Progenitor cell of endocrine pancreas (in vitro differentiated cells): ENCODE results near the gene CLIP4. TPM values are rescaled to one million over a fixed set of nuclear protein-coding genes. Genes with fewer than 3 reads are reported as not detected.

ENCODE experiments used
- DNase-seq: peaks from one replicate; pipeline ENCODE4 v3.0.0; 2021; ENCODE audit warnings: low spot score; ENCODE audit not compliant: unreplicated experiment
- H3K27ac Mint-ChIP-seq: 2 replicates; pipeline ENCODE4 v1.8.0; 2021; ENCODE audit warnings: mild to moderate bottlenecking, moderate library complexity, mixed read lengths
- H3K27me3 Mint-ChIP-seq: 2 replicates; pipeline ENCODE4 v1.8.0; 2021; ENCODE audit warnings: mixed read lengths
- H3K36me3 Mint-ChIP-seq: 2 replicates; pipeline ENCODE4 v1.8.0; 2022; ENCODE audit warnings: mixed read lengths; ENCODE audit not compliant: insufficient read depth
- H3K4me1 Mint-ChIP-seq: 2 replicates; pipeline ENCODE4 v1.8.0; 2021; ENCODE audit warnings: low read depth, mixed read lengths
- H3K4me3 Mint-ChIP-seq: 2 replicates; pipeline ENCODE4 v1.8.0; 2021; ENCODE audit warnings: low read depth, mild to moderate bottlenecking, moderate library complexity, mixed read lengths
- H3K9me3 Mint-ChIP-seq: 2 replicates; pipeline ENCODE4 v1.8.0; 2021; ENCODE audit warnings: low read depth, mixed read lengths
- CTCF ChIP-seq: fragments of 200-600 bp; sonication (generic); IDR thresholded peaks from one replicate; pipeline ENCODE4 v1.5.0; 2021; ENCODE audit warnings: antibody characterized with exemption, mild to moderate bottlenecking; ENCODE audit not compliant: unreplicated experiment
- total RNA-seq: library from RNA; stranded (reverse); gene quantifications from 2 replicates; pipeline ENCODE4 v1.2.1, GENCODE V29; 2021

CLIP4 gene
- total RNA-seq, 1 donor from 2014 or later, result 13.7 TPM

GRCh38 chr2:29207352-29208148, 92.3 kb downstream of the CLIP4 start:
- no peak for TF ChIP-seq CTCF
- Mint-ChIP-seq H3K9me3 (no peaks in the 10 kb centered on the region), H3K36me3 (no peaks in the 10 kb centered on the region), H3K27me3 (no peaks in the 10 kb centered on the region), H3K4me1 (no peaks in the 10 kb centered on the region), H3K27ac (no peak overlapping the region), H3K4me3 (no peak overlapping the region)
- no peak for DNase-seq

GRCh38 chr2:29209551-29209950, 94.3 kb downstream of the CLIP4 start:
- H3K27ac Mint-ChIP-seq, result no peak overlapping the region
- no peaks in the 10 kb centered on the region for H3K4me1 Mint-ChIP-seq
- H3K9me3 Mint-ChIP-seq, result no peaks in the 10 kb centered on the region
- no peak for TF ChIP-seq CTCF
- DNase-seq, result no peak
- H3K36me3 Mint-ChIP-seq, result no peaks in the 10 kb centered on the region
- no peak overlapping the region for H3K4me3 Mint-ChIP-seq
- H3K27me3 Mint-ChIP-seq, result peaks cover 4% of the 10 kb centered on the region

- no peaks in the 10 kb centered on the region for H3K36me3 Mint-ChIP-seq
- TF ChIP-seq CTCF, result peak; percentile 33
- H3K9me3 Mint-ChIP-seq, result no peaks in the 10 kb centered on the region
- peaks cover 4% of the 10 kb centered on the region for H3K27me3 Mint-ChIP-seq
- no peak overlapping the region for H3K4me3 Mint-ChIP-seq
- H3K27ac Mint-ChIP-seq, result no peak overlapping the region
- H3K4me1 Mint-ChIP-seq, result no peaks in the 10 kb centered on the region
- no peak for DNase-seq
Measured at GRCh38 chr2:29212009-29212408, 96.8 kb downstream of the CLIP4 start.

DNA sequence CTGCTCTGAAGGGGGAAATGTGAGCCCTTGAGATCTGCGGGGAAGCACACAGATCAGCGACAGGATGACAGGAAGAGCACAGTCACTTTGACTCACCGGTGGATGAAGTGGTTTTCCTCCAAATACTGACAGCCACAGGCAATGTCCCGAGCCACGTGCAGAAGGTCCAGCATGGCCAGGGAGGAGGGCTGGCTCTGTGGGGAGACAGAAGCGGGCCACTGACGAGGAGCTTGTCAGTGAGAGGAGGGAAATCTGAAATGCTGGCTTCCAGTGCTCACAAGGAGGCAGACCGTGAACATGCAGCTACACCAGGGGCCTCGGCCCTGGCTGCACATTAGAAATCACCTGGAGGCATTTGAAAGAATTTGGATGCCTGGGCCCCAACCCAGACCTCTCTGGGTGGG, 98.7 kb downstream of the CLIP4 start:
- no peak overlapping the region for H3K4me3 Mint-ChIP-seq
- no peaks in the 10 kb centered on the region for H3K36me3 Mint-ChIP-seq
- H3K27me3 Mint-ChIP-seq, result peaks cover 4% of the 10 kb centered on the region
- H3K4me1 Mint-ChIP-seq, result no peaks in the 10 kb centered on the region
- no peak overlapping the region for H3K27ac Mint-ChIP-seq
- no peaks in the 10 kb centered on the region for H3K9me3 Mint-ChIP-seq
- no peak for DNase-seq
- TF ChIP-seq CTCF, result no peak

- TF ChIP-seq CTCF, result no peak
- Mint-ChIP-seq H3K9me3 (no peaks in the 10 kb centered on the region), H3K27ac (no peak overlapping the region), H3K4me3 (no peak overlapping the region), H3K27me3 (peaks cover 4% of the 10 kb centered on the region), H3K4me1 (no peaks in the 10 kb centered on the region), H3K36me3 (no peaks in the 10 kb centered on the region)
- DNase-seq, result no peak
Measured at GRCh38 chr2:29215073-29215472, 99.9 kb downstream of the CLIP4 start.
